Esophagus squamous epithelium (tissue), 5 donors: ENCODE data around the gene CACNB2. TPM values are rescaled to one million over a fixed set of nuclear protein-coding genes. Genes with fewer than 3 reads are reported as not detected.

Experiments used
- DNase-seq: peaks from one replicate; lab custom pipeline; 2025; lab: John Stamatoyannopoulos, UW
- H3K27ac ChIP-seq, 4 donors: fragments of 200-600 bp; sonication (generic); one replicate each; pipeline ENCODE4 v1.5.1; 2016 to 2019; ENCODE audit warnings: mild to moderate bottlenecking in 1 of 4
- H3K27me3 ChIP-seq, 4 donors: fragments of 200-600 bp; sonication (generic); 1 replicate in 3 of 4; 2 replicates in 1 of 4; pipeline versions ENCODE4 v1.5.1 to v1.6.0; 2017 to 2021; ENCODE audit warnings: antibody characterized with exemption in 1 of 4
- H3K36me3 ChIP-seq, 3 donors: fragments of 200-600 bp; sonication (generic); one replicate each; pipeline ENCODE4 v1.5.1; 2016 to 2019
- H3K4me1 ChIP-seq, 3 donors: fragments of 200-600 bp; sonication (generic); one replicate each; pipeline ENCODE4 v1.5.1; 2017 to 2019
- H3K4me3 ChIP-seq, 4 donors: fragments of 200-600 bp; sonication (generic); 1 replicate in 3 of 4; 2 replicates in 1 of 4; pipeline ENCODE4 v1.5.1; 2016 to 2019; ENCODE audit warnings: mild to moderate bottlenecking in 2 of 4, moderate library complexity in 1 of 4
- H3K9me3 ChIP-seq, 3 donors: fragments of 200-600 bp; sonication (generic); one replicate each; pipeline ENCODE4 v1.5.1; 2016 to 2019
- CTCF ChIP-seq, 6 experiments: fragments of 450-650 bp in 4 of 6; fragments of 200-600 bp in 2 of 6; sonication (generic) in 2 of 6; IDR thresholded peaks; one replicate each; pipeline ENCODE4 v1.5.1; 2016 to 2019; ENCODE audit warnings: antibody characterized with exemption in 6 of 6, mild to moderate bottlenecking in 4 of 6, moderate library complexity in 4 of 6
- POLR2A ChIP-seq, 4 donors: fragments of 450-650 bp; IDR thresholded peaks; one replicate each; pipeline ENCODE4 v1.6.1; 2017; ENCODE audit warnings: antibody characterized with exemption in 4 of 4, mild to moderate bottlenecking in 4 of 4, moderate library complexity in 3 of 4
- WGBS, 2 donors: methylation state at CpG; one replicate each; pipeline ENCODE4 v1.1.5; 2018; 5-methylcytosine and 5-hydroxymethylcytosine counted together
- intact Hi-C: fragments of 100-400 bp; cut with DNase I; formaldehyde crosslinking; loops from one replicate; pipeline ENCODE4 v1.15.0; 2022
- total RNA-seq, 4 donors: library from RNA; depleted of rRNA; stranded (reverse); fragments of >200 nt; gene quantifications; one replicate each; pipeline ENCODE4 v1.1.0, GENCODE V29; 2016
- donor health status: DM: yes; HTN: yes; CAD: no.

The CACNB2 gene
- 10 to 100 TPM in 1 of 4 donors, 1 to 10 TPM in 2, under 1 TPM in 1; 0.91 to 37.0 (median 5.7) TPM for total RNA-seq

- WGBS, 2 donors, result 0% methylated on average over 8 of the region's 100 CpGs; no CpG with 5 or more reads in 1 of the 2 donors
- TF ChIP-seq CTCF (IDR thresholded peaks at IDR 0.05) (no peak), POLR2A (IDR thresholded peaks at IDR 0.05) (peak in 2 of 4 donors; percentile 31 to 46)
- peaks cover 7 to 21% (median 8%) of the 10 kb centered on the region in 3 donors for H3K4me1 ChIP-seq
- H3K27ac ChIP-seq, result peak within 1 kb of the TSS; percentile 74 to 91 (median 88)
- intact Hi-C loops, result no loop called here
- H3K9me3 ChIP-seq, result no peaks in the 10 kb centered on the region
- DNase-seq, result no peak
- peaks cover 0 to 33% (median 3%) of the 10 kb centered on the region in 4 donors for H3K27me3 ChIP-seq
- peak within 1 kb of the TSS; percentile 40 to 77 (median 60) for H3K4me3 ChIP-seq
- H3K36me3 ChIP-seq, result no peaks in the 10 kb centered on the region
These were observed at the start of gene CACNB2 for GRCh38 chr10:18140149-18140956. Gene CACNB2, plus strand, starts transcription at chr10:18140424.

- intact Hi-C loops, result no loop called here
- WGBS, 2 donors, result 68 to 74% methylated on average over 4 of the region's 4 CpGs
- DNase-seq, result no peak
- Histone ChIP-seq H3K27ac (no peak overlapping the region), H3K36me3 (no peaks in the 10 kb centered on the region), H3K27me3 (no peaks in the 10 kb centered on the region), H3K9me3 (no peaks in the 10 kb centered on the region), H3K4me1 (no peaks in the 10 kb centered on the region), H3K4me3 (no peak overlapping the region)
- TF ChIP-seq POLR2A (IDR thresholded peaks at IDR 0.05), result no peak
- TF ChIP-seq CTCF (IDR thresholded peaks at IDR 0.05), result no peak
These were observed 45.9 kb upstream of the CACNB2 start for GRCh38 chr10:18094332-18094731.

GRCh38 chr10:18094793-18095192, 45.4 kb upstream of the CACNB2 start:
- DNase-seq, result no peak
- no peak for TF ChIP-seq CTCF (IDR thresholded peaks at IDR 0.05)
- no peak for TF ChIP-seq POLR2A (IDR thresholded peaks at IDR 0.05)
- Histone ChIP-seq H3K36me3 (no peaks in the 10 kb centered on the region), H3K4me3 (no peak overlapping the region), H3K9me3 (no peaks in the 10 kb centered on the region), H3K4me1 (no peaks in the 10 kb centered on the region), H3K27ac (no peak overlapping the region), H3K27me3 (no peaks in the 10 kb centered on the region)
- WGBS, 2 donors, result 71 to 92% methylated on average over 2 of the region's 2 CpGs
- intact Hi-C loops, result no loop called here

GRCh38 chr10:18097524-18097923, 42.7 kb upstream of the CACNB2 start:
- intact Hi-C loops, result no loop called here
- no peak for TF ChIP-seq CTCF (IDR thresholded peaks at IDR 0.05)
- TF ChIP-seq POLR2A (IDR thresholded peaks at IDR 0.05), result no peak
- no peak for DNase-seq
- WGBS, 2 donors, result 46 to 56% methylated on average over 2 of the region's 2 CpGs
- Histone ChIP-seq H3K4me1 (no peaks in the 10 kb centered on the region), H3K27ac (no peak overlapping the region), H3K9me3 (no peaks in the 10 kb centered on the region), H3K27me3 (no peaks in the 10 kb centered on the region), H3K36me3 (no peaks in the 10 kb centered on the region), H3K4me3 (no peak overlapping the region)

GRCh38 chr10:18098201-18098600, 42.0 kb upstream of the CACNB2 start:
- H3K27me3 ChIP-seq, result no peaks in the 10 kb centered on the region
- H3K27ac ChIP-seq, result no peak overlapping the region
- whole genome bisulfite sequencing, 2 donors, result 63 to 69% methylated on average over 3 of the region's 3 CpGs
- H3K36me3 ChIP-seq, result no peaks in the 10 kb centered on the region
- no peaks in the 10 kb centered on the region for H3K9me3 ChIP-seq
- no peaks in the 10 kb centered on the region for H3K4me1 ChIP-seq
- H3K4me3 ChIP-seq, result no peak overlapping the region
- TF ChIP-seq POLR2A (IDR thresholded peaks at IDR 0.05) (no peak), CTCF (IDR thresholded peaks at IDR 0.05) (no peak)
- no peak for DNase-seq
- intact Hi-C loops, result no loop called here
